Body of pancreas (tissue), 4 donors: ENCODE results near the gene ZNF891. TPM values are rescaled to one million over a fixed set of nuclear protein-coding genes. Genes with fewer than 3 reads are reported as not detected.

Source experiments
- ATAC-seq: fragments of 150-250 bp; one replicate; pipeline ENCODE4 v1.9.1; 2016
- DNase-seq, 4 donors: peaks; one replicate each; pipeline ENCODE4 v3.0.0-alpha.2; 2019
- H3K27ac ChIP-seq, 4 donors: fragments of 200-600 bp; sonication (generic); 1 replicate in 3 of 4; 2 replicates in 1 of 4; pipeline versions ENCODE4 v1.5.1 to v1.6.1; 2016 to 2019; ENCODE audit warnings: mild to moderate bottlenecking in 1 of 4, mixed read lengths in 1 of 4, moderate library complexity in 1 of 4
- H3K27me3 ChIP-seq, 2 donors: fragments of 200-600 bp; sonication (generic); one replicate each; pipeline ENCODE4 v1.6.0; 2016; ENCODE audit warnings: mild to moderate bottlenecking in 1 of 2
- H3K36me3 ChIP-seq, 2 donors: fragments of 200-600 bp; sonication (generic); replicated peaks in 1 of 2; 2 replicates each; pipeline ENCODE4 v1.5.1; 2016; ENCODE audit warnings: low read depth in 2 of 2; ENCODE audit not compliant: insufficient read depth in 1 of 2
- H3K4me1 ChIP-seq: fragments of 200-600 bp; sonication (generic); one replicate; pipeline ENCODE4 v1.6.0; 2016
- H3K4me3 ChIP-seq, 2 donors: fragments of 200-600 bp; sonication (generic); 1 replicate in 1 of 2; 2 replicates in 1 of 2; pipeline ENCODE4 v1.5.1; 2016 to 2019
- H3K9me3 ChIP-seq, 3 donors: fragments of 200-600 bp; sonication (generic); 1 replicate in 2 of 3; 2 replicates in 1 of 3; pipeline ENCODE4 v1.5.1; 2016
- CTCF ChIP-seq, 7 experiments: fragments of 450-650 bp in 4 of 7; fragments of 200-600 bp in 3 of 7; sonication (generic) in 3 of 7; IDR thresholded peaks; one replicate each; pipeline ENCODE4 v1.5.1; 2016 to 2019; ENCODE audit warnings: antibody characterized with exemption in 7 of 7
- POLR2A ChIP-seq, 3 donors: fragments of 450-650 bp; IDR thresholded peaks; one replicate each; pipeline ENCODE4 v1.6.1; 2016; ENCODE audit warnings: antibody characterized with exemption in 3 of 3, mild to moderate bottlenecking in 2 of 3
- WGBS, 2 donors: methylation state at CpG; one replicate each; pipeline ENCODE4 v1.1.5; 2017; 5-methylcytosine and 5-hydroxymethylcytosine counted together
- intact Hi-C: fragments of 100-400 bp; cut with DNase I; formaldehyde crosslinking; loops from one replicate; pipeline ENCODE4 v1.15.1; 2023
- total RNA-seq, 2 donors: library from RNA; depleted of rRNA; stranded (reverse); fragments of >200 nt; gene quantifications; one replicate each; pipeline ENCODE4 v1.1.0, GENCODE V29; 2016

ZNF891 gene
- total RNA-seq, 2 donors from 2014 or later = 2.0 to 3.1 TPM

- ATAC-seq (no peak), DNase-seq (no peak)
- Histone ChIP-seq H3K9me3 (peaks cover 0 to 96% (median 23%) of the 10 kb centered on the region in 3 donors), H3K27ac (no peak overlapping the region), H3K4me3 (no peak overlapping the region), H3K4me1 (no peaks in the 10 kb centered on the region), H3K36me3 (peaks cover 0 to 8% of the 10 kb centered on the region in 2 donors), H3K27me3 (no peaks in the 10 kb centered on the region)
- 89 to 97% methylated on average over 1 of the region's 1 CpG for WGBS, 2 donors
- TF ChIP-seq POLR2A (IDR thresholded peaks at IDR 0.05) = no peak
- TF ChIP-seq CTCF (IDR thresholded peaks at IDR 0.05) = no peak
- intact Hi-C loops = no loop called here
These were observed 68.1 kb downstream of the ZNF891 start for GRCh38 chr12:133061954-133062353.

GRCh38 chr12:133058203-133059113 lies 71.6 kb downstream of the ZNF891 start:
- 87 to 91% methylated on average over 8 of the region's 8 CpGs for WGBS, 2 donors
- DNase-seq (no peak), ATAC-seq (no peak)
- TF ChIP-seq CTCF (IDR thresholded peaks at IDR 0.05) (no peak), POLR2A (IDR thresholded peaks at IDR 0.05) (no peak)
- Histone ChIP-seq H3K36me3 (peaks cover 14 to 21% of the 10 kb centered on the region in 2 donors), H3K9me3 (peaks cover 0 to 81% (median 17%) of the 10 kb centered on the region in 3 donors), H3K4me3 (no peak overlapping the region), H3K4me1 (no peaks in the 10 kb centered on the region), H3K27ac (no peak overlapping the region), H3K27me3 (no peaks in the 10 kb centered on the region)
- intact Hi-C loops = loop anchor here (10.0 kb wide), 1 partner anchor 54 kb away; no protein-coding TSS in a partner anchor

GRCh38 chr12:133057446-133057845 lies 72.6 kb downstream of the ZNF891 start:
- peaks cover 22 to 31% of the 10 kb centered on the region in 2 donors for H3K36me3 ChIP-seq
- intact Hi-C loops = loop anchor here (10.0 kb wide), 1 partner anchor 53 kb away; no protein-coding TSS in a partner anchor
- H3K4me3 ChIP-seq = no peak overlapping the region
- DNase-seq (no peak), ATAC-seq (no peak)
- H3K27me3 ChIP-seq = no peaks in the 10 kb centered on the region
- no peak overlapping the region for H3K27ac ChIP-seq
- peaks cover 0 to 79% (median 14%) of the 10 kb centered on the region in 3 donors for H3K9me3 ChIP-seq
- 94 to 99% methylated on average over 5 of the region's 5 CpGs for WGBS, 2 donors
- TF ChIP-seq CTCF (IDR thresholded peaks at IDR 0.05) = no peak
- TF ChIP-seq POLR2A (IDR thresholded peaks at IDR 0.05) = no peak
- no peaks in the 10 kb centered on the region for H3K4me1 ChIP-seq

Other genes with a start within 250 kb of the ZNF891 start
- gene CHFR, start 242.7 kb downstream of the ZNF891 start, total RNA-seq = 10 to 100 TPM; 31.4 to 45.2 TPM
- gene ZNF605, start 174.0 kb downstream of the ZNF891 start, total RNA-seq = 10 to 100 TPM; 10.4 to 18.1 TPM
- gene ZNF26, start 143.9 kb downstream of the ZNF891 start, total RNA-seq = 1 to 10 TPM; 7.5 to 8.6 TPM
- 10 to 100 TPM; 10.2 to 22.1 TPM for gene ZNF84, start 92.8 kb downstream of the ZNF891 start, total RNA-seq
- 10 to 100 TPM; 12.9 to 14.3 TPM for gene ZNF140, start 49.4 kb downstream of the ZNF891 start, total RNA-seq
- gene ZNF10, start 353 bp upstream of the ZNF891 start, total RNA-seq = 10 to 100 TPM; 12.9 to 18.2 TPM
- 1 to 10 TPM; 3.6 to 8.3 TPM for gene ZNF268, start 51.2 kb upstream of the ZNF891 start, total RNA-seq
- not detected for gene ANHX, start 105.6 kb upstream of the ZNF891 start, total RNA-seq